Parathyroid adenoma (tissue), 2 donors: ENCODE measurements around the gene NTN1.

Source experiments
- H2AFZ ChIP-seq: fragments of 300-600 bp; sonication (generic); one replicate; pipeline ENCODE4 v1.7.0; 2017; ENCODE audit warnings: antibody characterized with exemption, mild to moderate bottlenecking
- H3K27ac ChIP-seq: fragments of 300-600 bp; sonication (generic); one replicate; pipeline ENCODE4 v1.7.0; 2017
- H3K27me3 ChIP-seq: fragments of 300-600 bp; sonication (generic); one replicate; pipeline ENCODE4 v1.7.0; 2017; ENCODE audit warnings: low read length; ENCODE audit not compliant: control insufficient read depth, insufficient read depth
- H3K36me3 ChIP-seq: fragments of 300-600 bp; sonication (generic); one replicate; pipeline ENCODE4 v1.7.0; 2017; ENCODE audit warnings: low read length; ENCODE audit not compliant: control insufficient read depth, insufficient read depth
- H3K4me1 ChIP-seq: fragments of 300-600 bp; sonication (generic); one replicate; pipeline ENCODE4 v1.7.0; 2017; ENCODE audit warnings: control low read depth
- H3K4me2 ChIP-seq: fragments of 300-600 bp; sonication (generic); one replicate; pipeline ENCODE4 v1.7.0; 2017; ENCODE audit warnings: low read length
- H3K4me3 ChIP-seq: fragments of 300-600 bp; sonication (generic); one replicate; pipeline ENCODE4 v1.7.0; 2017; ENCODE audit warnings: low read depth, low read length
- H3K79me2 ChIP-seq: fragments of 300-600 bp; sonication (generic); one replicate; pipeline ENCODE4 v1.7.0; 2017; ENCODE audit warnings: control low read depth
- H3K9ac ChIP-seq: fragments of 300-600 bp; sonication (generic); one replicate; pipeline ENCODE4 v1.7.0; 2017; ENCODE audit warnings: mild to moderate bottlenecking
- H3K9me3 ChIP-seq: fragments of 300-600 bp; sonication (generic); one replicate; pipeline ENCODE4 v1.7.0; 2017; ENCODE audit warnings: low read length; ENCODE audit not compliant: control insufficient read depth
- TF ChIP-seq, protein P1 (sequence below): fragments of 300-600 bp; sonication (generic); IDR thresholded peaks from one replicate; pipeline ENCODE4 v1.7.0; 2017; ENCODE audit warnings: antibody characterized with exemption, mild to moderate bottlenecking
- donor health status: primary hyperparathyroidism.

Gene NTN1

DNA sequence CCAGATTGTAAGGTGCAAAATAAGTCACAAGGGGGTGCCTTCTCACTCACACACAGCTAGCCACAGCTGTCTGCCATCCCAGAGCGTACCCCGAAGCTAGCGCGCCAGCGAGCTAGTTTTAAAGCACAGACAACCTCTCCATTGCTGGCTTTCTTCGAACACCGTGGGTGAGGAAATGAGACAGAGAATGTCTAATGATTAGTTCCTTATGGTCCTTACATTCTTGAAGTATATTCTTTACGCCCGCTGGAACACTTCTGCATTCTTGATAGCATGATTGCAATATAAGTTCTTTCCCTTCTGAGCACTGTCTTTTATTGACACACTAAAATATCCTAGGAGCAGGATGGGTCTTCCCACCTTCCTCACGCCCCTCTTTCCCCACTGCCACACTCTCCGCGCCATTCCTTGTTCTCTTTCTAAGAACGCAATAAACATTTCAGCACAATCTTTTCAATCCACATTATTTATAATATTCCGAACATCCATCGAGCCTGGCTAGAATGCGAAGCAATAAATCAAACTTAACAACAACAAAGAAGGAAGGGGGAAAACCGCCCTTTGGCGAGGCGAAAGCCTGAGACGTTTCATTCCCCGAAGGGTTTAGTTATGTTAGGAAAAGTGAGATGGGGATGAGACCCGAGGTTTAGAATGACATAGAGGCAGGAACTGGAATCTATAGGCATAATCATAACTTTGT is 251.3 kb downstream of the NTN1 start:
- H3K27me3 ChIP-seq, result no peaks in the 10 kb centered on the region
- TF ChIP-seq, protein P1, sequence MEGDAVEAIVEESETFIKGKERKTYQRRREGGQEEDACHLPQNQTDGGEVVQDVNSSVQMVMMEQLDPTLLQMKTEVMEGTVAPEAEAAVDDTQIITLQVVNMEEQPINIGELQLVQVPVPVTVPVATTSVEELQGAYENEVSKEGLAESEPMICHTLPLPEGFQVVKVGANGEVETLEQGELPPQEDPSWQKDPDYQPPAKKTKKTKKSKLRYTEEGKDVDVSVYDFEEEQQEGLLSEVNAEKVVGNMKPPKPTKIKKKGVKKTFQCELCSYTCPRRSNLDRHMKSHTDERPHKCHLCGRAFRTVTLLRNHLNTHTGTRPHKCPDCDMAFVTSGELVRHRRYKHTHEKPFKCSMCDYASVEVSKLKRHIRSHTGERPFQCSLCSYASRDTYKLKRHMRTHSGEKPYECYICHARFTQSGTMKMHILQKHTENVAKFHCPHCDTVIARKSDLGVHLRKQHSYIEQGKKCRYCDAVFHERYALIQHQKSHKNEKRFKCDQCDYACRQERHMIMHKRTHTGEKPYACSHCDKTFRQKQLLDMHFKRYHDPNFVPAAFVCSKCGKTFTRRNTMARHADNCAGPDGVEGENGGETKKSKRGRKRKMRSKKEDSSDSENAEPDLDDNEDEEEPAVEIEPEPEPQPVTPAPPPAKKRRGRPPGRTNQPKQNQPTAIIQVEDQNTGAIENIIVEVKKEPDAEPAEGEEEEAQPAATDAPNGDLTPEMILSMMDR, result no peak
- no peaks in the 10 kb centered on the region for H3K79me2 ChIP-seq
- H2AFZ ChIP-seq, result no peak overlapping the region
- H3K9ac ChIP-seq, result no peak overlapping the region
- no peak overlapping the region for H3K4me2 ChIP-seq
- no peak overlapping the region for H3K27ac ChIP-seq
- no peak overlapping the region for H3K4me3 ChIP-seq
- no peaks in the 10 kb centered on the region for H3K4me1 ChIP-seq
- H3K36me3 ChIP-seq, result no peaks in the 10 kb centered on the region
- no peaks in the 10 kb centered on the region for H3K9me3 ChIP-seq

DNA sequence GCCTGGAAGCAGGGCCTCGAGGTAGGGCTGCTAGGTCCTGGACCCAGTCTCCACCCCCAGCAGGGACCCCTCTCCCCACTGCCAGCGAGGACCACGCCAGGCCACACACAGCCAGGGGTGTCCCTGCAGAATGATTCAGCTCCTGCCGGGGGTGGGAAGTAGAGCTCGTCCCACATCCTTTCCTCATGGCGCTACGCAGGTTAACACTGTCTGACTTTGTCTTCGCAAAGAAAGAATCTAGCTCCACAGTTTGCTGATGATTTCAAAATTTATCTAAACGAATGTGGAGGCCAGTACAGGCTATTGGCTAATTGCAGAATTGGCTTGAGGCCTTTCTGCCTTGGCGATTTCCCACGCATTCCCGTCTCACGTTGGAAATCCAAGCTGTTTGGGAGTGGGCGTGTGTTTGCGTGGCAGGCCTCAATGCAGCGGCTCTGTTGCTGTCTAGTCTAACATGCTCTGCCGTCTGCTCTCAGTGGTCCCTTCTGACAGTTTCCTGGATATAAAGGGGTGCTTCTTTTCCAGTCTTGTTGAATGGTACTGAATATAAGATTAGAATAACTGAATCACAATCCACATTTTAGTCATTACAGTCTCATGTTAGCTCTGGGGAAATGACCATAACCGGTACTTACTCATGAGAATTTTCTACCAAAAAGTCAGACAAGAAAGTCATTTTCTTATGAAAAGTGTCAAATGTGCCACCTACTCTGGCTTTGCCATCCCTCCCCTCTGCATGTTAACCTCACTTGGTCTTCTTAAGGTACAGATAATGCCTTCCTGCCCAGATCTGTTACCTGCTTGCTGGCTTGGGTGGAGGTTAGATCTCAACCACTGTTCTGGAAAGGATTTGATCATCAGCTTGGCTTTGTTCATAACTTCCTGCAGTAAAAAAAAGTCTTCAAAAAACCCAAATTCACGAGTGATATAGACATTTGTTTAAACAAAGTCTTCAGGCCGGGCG is 252.4 kb downstream of the NTN1 start:
- H3K4me1 ChIP-seq, result no peaks in the 10 kb centered on the region
- H3K4me3 ChIP-seq, result no peak overlapping the region
- no peak overlapping the region for H3K9ac ChIP-seq
- TF ChIP-seq, protein P1, result no peak
- H3K27me3 ChIP-seq, result no peaks in the 10 kb centered on the region
- H3K4me2 ChIP-seq, result no peak overlapping the region
- H3K9me3 ChIP-seq, result no peaks in the 10 kb centered on the region
- H3K27ac ChIP-seq, result no peak overlapping the region
- H2AFZ ChIP-seq, result no peak overlapping the region
- H3K79me2 ChIP-seq, result no peaks in the 10 kb centered on the region
- no peaks in the 10 kb centered on the region for H3K36me3 ChIP-seq

DNA sequence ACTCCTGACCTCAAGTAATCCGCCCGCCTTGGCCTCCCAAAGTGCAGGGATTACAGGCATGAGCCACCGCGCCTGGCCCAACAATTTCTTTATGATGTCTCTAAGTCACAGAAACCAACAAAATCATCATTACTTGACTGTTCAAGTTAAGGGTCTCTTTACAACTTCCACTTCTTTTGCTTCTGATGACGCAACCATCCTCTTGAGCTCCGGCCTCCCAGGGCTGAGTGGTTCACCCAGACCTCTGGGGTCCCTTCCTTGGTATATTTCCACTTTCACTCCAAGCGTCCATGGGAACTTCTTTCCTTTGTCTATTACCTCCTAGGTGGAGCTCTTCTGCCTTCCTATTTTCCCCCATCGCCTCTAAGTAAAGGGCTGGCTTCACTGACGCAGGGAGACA is 253.7 kb downstream of the NTN1 start:
- no peak overlapping the region for H3K4me2 ChIP-seq
- H3K9me3 ChIP-seq, result no peaks in the 10 kb centered on the region
- TF ChIP-seq, protein P1, result no peak
- no peak overlapping the region for H3K9ac ChIP-seq
- H3K4me3 ChIP-seq, result no peak overlapping the region
- no peaks in the 10 kb centered on the region for H3K36me3 ChIP-seq
- H3K4me1 ChIP-seq, result no peaks in the 10 kb centered on the region
- no peak overlapping the region for H2AFZ ChIP-seq
- no peaks in the 10 kb centered on the region for H3K79me2 ChIP-seq
- H3K27me3 ChIP-seq, result no peaks in the 10 kb centered on the region
- no peak overlapping the region for H3K27ac ChIP-seq

DNA sequence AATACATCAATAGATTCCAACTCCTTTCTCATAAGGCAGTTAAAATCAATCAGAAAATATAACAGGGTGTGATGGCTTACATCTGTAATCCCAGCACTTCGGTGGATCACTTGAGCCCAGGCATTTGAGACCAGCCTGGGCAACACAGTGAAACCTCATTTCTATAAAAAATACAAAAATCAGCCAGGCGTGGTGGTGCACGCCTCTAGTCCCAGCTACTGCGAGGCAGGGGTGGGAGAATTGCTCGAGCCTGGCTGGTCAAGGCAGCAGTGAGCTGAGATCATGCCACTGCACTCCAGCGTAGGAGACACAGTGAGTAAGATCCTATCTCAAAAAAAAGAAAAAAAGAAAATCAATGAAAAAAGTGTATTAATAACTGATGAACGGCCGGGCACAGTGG is 258.6 kb downstream of the NTN1 start:
- no peak overlapping the region for H3K4me2 ChIP-seq
- H3K36me3 ChIP-seq, result no peaks in the 10 kb centered on the region
- H3K4me3 ChIP-seq, result no peak overlapping the region
- no peaks in the 10 kb centered on the region for H3K9me3 ChIP-seq
- TF ChIP-seq, protein P1, result no peak
- no peak overlapping the region for H3K27ac ChIP-seq
- H3K9ac ChIP-seq, result no peak overlapping the region
- no peaks in the 10 kb centered on the region for H3K4me1 ChIP-seq
- H2AFZ ChIP-seq, result no peak overlapping the region
- no peaks in the 10 kb centered on the region for H3K79me2 ChIP-seq
- H3K27me3 ChIP-seq, result no peaks in the 10 kb centered on the region
